ENCODE measurements around the gene METTL14. TPM values are rescaled to one million over a fixed set of nuclear protein-coding genes. Genes with fewer than 3 reads are reported as not detected.

Gene METTL14
- total RNA-seq, 1 donor from 2014 or later = 63.8 TPM

- no peak for DNase-seq
Measured at GRCh38 chr4:118759481-118759880, 74.3 kb downstream of the METTL14 start.

- no peak for DNase-seq
Measured at GRCh38 chr4:118760092-118760491, 74.9 kb downstream of the METTL14 start.

DNA sequence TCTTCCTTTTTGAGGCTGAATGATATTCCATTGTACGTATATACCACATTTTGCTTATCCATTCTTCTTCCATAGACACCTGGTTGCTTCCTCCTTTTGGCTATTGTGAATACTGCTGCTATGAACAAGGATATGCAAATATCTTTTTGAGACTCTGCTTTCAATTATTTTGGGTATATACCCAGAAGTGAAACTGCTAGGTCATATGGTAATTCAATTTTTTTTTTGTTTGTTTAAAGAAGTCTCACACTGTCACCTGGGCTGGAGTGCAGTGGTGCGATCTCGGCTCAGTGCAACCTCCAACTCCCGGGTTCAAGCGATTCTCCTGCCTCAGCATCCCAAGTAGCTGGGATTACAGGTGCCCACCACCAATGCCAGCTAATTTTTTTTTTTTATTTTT is 75.3 kb downstream of the METTL14 start:
- no peak for DNase-seq

DNA sequence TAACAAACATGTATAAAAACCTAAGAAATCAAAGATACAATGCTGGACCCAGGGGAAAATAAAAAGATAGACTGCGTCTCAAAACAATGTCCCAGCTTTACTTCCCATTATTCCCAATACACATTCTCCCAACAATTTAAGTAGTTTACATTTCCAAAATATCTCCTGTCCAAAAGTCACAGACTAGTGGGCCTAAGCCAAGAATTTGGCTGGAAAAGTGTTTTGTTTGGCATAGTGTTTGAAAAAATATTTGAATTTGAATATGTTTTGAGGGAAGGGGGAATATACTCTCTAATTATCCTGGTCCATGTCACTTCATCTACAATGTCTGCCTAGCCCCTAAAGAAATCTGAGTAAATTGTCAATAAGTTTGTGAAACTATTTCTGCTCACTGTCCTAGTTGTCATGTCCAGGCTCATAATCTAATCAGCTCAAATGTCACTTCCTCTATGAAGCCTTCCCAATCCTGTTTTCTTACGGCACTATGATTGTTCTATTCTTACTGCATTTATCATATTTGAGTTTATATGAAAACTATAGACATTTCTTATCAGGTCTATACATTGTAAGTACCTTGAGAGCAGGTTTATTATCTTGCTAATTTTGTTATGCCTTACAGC is 76.3 kb downstream of the METTL14 start:
- no peak for DNase-seq

- DNase-seq = no peak
Measured at GRCh38 chr4:118762155-118762554, 77.0 kb downstream of the METTL14 start.

DNA sequence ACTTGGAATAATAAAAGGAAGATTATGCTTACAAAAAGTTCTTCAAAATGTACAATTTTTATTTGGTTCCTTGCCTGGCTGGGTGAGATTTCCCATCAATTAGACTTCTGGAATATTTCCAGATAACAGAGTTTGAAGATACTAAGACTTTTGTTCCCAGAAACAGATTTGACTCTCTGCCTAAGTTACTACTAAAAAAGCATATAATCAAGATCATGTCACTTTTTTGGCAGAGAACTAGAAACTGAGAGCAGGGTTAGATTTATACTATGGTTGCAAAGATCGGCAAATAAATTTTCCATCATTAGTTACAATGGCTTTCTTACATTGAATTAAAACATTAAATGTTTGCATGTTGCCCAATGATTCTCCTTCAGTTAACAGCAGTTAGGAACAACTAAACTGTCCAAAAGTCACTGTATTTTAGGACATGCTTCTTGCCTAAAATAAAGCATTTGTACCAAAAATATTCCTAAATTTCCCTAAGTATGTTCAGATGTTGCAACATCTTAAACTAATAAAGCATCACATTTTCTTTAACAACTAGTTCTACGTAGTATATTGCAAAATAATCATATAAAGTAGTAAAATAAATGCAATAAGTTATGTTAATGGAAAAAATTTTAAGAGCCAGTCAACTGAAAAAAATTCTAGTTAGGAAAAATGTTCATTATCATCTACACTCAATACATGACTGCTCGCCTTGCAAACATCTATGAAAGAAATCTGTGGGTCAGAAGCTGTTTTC is 77.7 kb downstream of the METTL14 start:
- no peak for DNase-seq

Other genes starting within 250 kb of the METTL14 start
- gene SEC24D, start 150.7 kb downstream of the METTL14 start, total RNA-seq = 43.6 and 65.5 TPM in 2 replicates
- gene SYNPO2, start 203.5 kb downstream of the METTL14 start, total RNA-seq = 0.17 and 0.19 TPM in 2 replicates